PFSK-1 (cell line): ENCODE results near the gene METTL8.

ENCODE experiments used
- POLR2AphosphoS5 ChIP-seq: IDR thresholded peaks from 2 replicates; pipeline ENCODE4 v1.6.1; 2012; ENCODE audit warnings: low read depth, mild to moderate bottlenecking, control low read depth, low read length, moderate library complexity
- SIN3A ChIP-seq: IDR thresholded peaks from 2 replicates; pipeline ENCODE4 v1.6.1; 2012; ENCODE audit warnings: mild to moderate bottlenecking, low read length, moderate library complexity, borderline replicate concordance; ENCODE audit not compliant: insufficient read depth

GRCh38 chr2:171279983-171280790 is 153.6 kb downstream of the METTL8 start:
- no peak for TF ChIP-seq POLR2AphosphoS5
- TF ChIP-seq SIN3A = no peak
